GM18508 (cell line): ENCODE data around the gene CCDC13.

Source experiments
- ATAC-seq: cut with Tn5 transposase; IDR thresholded peaks from one replicate; pipeline ENCODE4 v1.9.1; 2021; ENCODE audit warnings: moderate number of reproducible peaks; ENCODE audit not compliant: insufficient read depth, unreplicated experiment

Gene CCDC13

GRCh38 chr3:42756681-42757213, 16.3 kb downstream of the CCDC13 start:
- ATAC-seq, result no peak

- ATAC-seq, result no peak
Measured at GRCh38 chr3:42755681-42756578, 17.1 kb downstream of the CCDC13 start.

GRCh38 chr3:42753757-42754156, 19.3 kb downstream of the CCDC13 start:
- ATAC-seq, result no peak

- no peak for ATAC-seq
Measured at GRCh38 chr3:42752961-42753360, 20.1 kb downstream of the CCDC13 start.

- no peak for ATAC-seq
Measured at GRCh38 chr3:42752441-42752840, 20.6 kb downstream of the CCDC13 start.

GRCh38 chr3:42751609-42752008, 21.4 kb downstream of the CCDC13 start:
- no peak for ATAC-seq

GRCh38 chr3:42750834-42751233, 22.2 kb downstream of the CCDC13 start:
- no peak for ATAC-seq

- no peak for ATAC-seq
Measured at GRCh38 chr3:42749753-42750231, 23.3 kb downstream of the CCDC13 start.

- no peak for ATAC-seq
Measured at GRCh38 chr3:42749025-42749752, 23.9 kb downstream of the CCDC13 start.

GRCh38 chr3:42747581-42747980, 25.5 kb downstream of the CCDC13 start:
- no peak for ATAC-seq

GRCh38 chr3:42746455-42747450, 26.3 kb downstream of the CCDC13 start:
- ATAC-seq, result no peak

- ATAC-seq, result no peak
Measured at GRCh38 chr3:42745776-42746454, 27.1 kb downstream of the CCDC13 start.

- no peak for ATAC-seq
Measured at GRCh38 chr3:42745291-42745745, 27.7 kb downstream of the CCDC13 start.

GRCh38 chr3:42743204-42743995, 29.7 kb downstream of the CCDC13 start:
- no peak for ATAC-seq

GRCh38 chr3:42742688-42743087, 30.4 kb downstream of the CCDC13 start:
- no peak for ATAC-seq

GRCh38 chr3:42742259-42742658, 30.8 kb downstream of the CCDC13 start:
- ATAC-seq, result no peak

GRCh38 chr3:42741796-42742195, 31.3 kb downstream of the CCDC13 start:
- ATAC-seq, result no peak

GRCh38 chr3:42739401-42740158, 33.5 kb downstream of the CCDC13 start:
- no peak for ATAC-seq
